RPMI7951 (cell line): ENCODE results near the gene GRM2. TPM values are rescaled to one million over a fixed set of nuclear protein-coding genes. Genes with fewer than 3 reads are reported as not detected.

Source experiments
- DNase-seq: peaks from one replicate; pipeline ENCODE4 v3.0.0-alpha.2; 2012; ENCODE audit warnings: low read depth
- total RNA-seq: library from RNA; depleted of rRNA; stranded (reverse); fragments of >200 nt; shearing (Covaris generic); gene quantifications from 2 replicates; pipeline ENCODE4 v1.2.3, GENCODE V29; 2014

GRM2 gene
- total RNA-seq, 1 experiment from 2014 or later, result 0.12 TPM

DNA sequence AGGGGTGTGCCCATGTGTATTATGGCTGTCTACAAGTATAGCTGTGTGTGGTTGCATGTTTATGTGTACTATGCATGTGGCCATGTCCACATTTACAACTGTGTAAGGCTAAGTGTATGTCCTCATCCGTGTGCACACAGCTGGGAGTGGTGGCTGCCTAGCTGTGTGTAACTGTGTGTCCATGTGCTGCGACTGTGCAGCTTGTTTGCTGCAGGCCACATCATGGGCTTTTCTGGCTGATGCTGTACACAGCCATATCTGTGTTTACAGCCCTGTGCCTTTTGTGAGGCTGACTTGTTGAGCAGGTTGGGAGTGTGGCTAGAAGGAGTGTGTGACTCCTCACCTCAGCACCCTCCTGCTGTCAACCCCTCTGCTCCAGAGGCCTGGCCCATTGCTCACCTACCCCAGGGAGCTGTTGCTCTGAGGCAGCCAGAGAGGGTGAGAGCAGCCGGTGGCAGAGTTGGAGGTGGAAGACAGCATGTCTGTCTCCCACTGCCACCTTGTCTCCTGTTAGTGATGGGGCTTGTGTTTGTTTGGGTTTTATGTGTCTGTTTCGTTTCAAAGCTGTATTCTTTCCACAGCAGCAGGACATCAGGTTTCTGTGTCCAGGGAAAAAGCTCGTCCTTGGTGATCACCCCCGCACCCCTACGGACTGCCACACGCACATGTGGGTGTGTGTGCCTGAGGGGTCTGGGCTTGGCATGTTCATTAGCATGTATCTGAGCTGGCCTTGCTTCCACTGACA, 1.4 kb upstream of the GRM2 start:
- no peak for DNase-seq

DNA sequence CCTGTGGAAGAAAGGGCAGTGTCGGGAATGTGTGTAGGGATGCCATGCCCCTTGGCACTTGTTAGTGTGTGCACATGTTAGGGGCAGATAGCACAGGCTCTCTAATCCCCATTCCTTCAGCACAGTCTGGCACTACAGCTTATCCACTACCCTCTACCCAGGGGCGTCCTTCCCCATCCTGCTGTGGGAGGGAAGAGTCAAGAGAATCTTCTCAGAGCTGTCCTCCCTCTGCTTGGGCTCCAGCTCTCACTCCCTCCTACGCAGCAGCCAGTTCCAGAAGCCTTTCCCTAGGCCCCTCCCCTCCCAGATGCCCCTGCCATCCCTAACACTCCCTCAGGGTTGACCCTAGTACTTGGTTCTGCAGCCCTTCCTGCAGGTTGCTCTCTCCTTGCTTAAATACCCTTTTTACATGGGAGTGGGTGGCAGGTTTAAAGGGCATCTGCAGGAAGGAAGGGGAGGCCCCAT, 815 bp upstream of the GRM2 start:
- no peak for DNase-seq

- DNase-seq, result no peak
These were observed 1.5 kb downstream of the GRM2 start for GRCh38 chr3:51708216-51708845.

DNA sequence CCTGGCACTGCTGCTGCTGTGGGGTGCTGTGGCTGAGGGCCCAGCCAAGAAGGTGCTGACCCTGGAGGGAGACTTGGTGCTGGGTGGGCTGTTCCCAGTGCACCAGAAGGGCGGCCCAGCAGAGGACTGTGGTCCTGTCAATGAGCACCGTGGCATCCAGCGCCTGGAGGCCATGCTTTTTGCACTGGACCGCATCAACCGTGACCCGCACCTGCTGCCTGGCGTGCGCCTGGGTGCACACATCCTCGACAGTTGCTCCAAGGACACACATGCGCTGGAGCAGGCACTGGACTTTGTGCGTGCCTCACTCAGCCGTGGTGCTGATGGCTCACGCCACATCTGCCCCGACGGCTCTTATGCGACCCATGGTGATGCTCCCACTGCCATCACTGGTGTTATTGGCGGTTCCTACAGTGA, 2.1 kb downstream of the GRM2 start:
- no peak for DNase-seq

DNA sequence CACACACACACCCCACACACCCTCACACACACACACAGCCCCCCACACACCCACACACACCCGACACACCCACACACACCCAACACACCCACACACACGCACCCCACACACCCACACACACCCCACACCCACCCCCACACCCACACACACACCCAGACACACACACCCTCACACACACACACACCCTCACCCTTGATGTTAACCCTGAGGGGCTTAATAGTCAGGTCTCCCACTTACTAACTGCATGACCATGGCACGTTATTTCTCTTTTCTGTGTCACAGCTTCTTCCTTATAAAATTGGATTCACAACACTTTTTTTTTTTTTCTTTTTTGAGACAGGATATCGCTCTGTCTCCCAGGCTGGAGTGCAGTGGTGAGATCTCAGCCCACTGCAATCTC, 2.8 kb downstream of the GRM2 start:
- DNase-seq, result no peak

GRCh38 chr3:51710631-51711351, 3.9 kb downstream of the GRM2 start:
- DNase-seq, result no peak

DNA sequence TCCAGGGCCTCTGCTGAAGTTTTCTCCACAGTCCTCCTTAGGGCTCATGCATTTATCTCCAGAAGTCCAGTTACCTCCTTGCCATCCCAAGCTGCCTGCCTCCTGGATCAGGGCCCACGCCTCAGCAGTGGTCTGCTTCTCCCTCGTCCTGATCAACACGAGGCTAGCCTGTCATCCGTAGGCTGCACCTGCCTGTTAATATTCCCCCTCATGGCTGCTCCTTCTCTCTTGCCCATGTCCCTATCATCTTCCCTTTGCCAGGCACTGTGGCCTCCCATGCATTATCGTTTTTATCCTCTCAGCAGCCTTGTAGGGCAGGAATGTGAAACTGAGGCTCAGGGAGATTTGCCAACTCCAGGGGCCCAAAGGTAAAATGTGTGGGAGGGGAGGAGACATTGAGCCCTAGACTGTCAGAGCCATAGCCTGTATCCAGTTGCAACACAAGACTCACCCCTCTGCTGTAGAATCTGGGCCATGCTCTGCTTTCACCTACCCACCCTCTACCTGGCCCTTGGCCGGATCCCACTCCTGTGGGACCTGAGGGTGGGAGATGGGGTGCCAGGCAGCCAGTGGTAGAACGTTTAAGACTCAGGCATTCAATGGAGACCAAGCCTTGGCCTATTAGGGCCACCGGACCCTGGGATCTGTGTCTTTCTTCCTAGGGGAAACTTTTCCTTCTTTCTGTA, 4.6 kb downstream of the GRM2 start:
- DNase-seq, result no peak

DNA sequence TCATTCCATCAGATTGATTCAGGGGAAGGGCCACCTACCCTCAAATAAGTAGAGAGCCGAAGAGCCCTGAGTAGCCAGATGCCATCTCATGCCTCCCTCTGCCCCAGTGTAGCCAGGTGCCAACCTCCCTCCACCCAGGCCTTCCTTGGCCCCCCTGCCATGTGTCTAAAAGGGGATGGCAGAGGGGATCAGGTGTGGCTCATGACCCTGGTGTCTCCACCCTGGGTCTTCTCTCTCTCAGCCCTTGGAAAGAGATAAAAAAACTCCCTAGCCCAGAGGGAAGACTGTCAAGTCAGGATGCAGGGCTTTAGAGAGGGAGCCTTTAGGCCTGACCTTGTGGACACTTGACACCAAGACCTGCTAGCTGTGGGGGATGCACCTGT, 5.2 kb downstream of the GRM2 start:
- DNase-seq, result no peak

GRCh38 chr3:51712511-51712931, 5.7 kb downstream of the GRM2 start:
- no peak for DNase-seq

- no peak for DNase-seq
These were observed 6.1 kb downstream of the GRM2 start for GRCh38 chr3:51712963-51713362.

- DNase-seq, result no peak
These were observed 8.5 kb downstream of the GRM2 start for GRCh38 chr3:51715231-51715976.

DNA sequence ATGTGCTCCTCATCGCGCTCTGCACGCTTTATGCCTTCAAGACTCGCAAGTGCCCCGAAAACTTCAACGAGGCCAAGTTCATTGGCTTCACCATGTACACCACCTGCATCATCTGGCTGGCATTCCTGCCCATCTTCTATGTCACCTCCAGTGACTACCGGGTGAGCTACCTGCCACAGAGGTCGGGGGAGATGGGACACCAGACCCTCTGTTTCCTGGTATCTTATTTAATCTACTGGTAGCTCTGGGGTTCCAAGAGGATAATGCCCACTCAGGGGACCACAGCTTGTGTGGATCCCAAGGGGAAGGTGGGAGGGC, 9.1 kb downstream of the GRM2 start:
- no peak for DNase-seq

DNA sequence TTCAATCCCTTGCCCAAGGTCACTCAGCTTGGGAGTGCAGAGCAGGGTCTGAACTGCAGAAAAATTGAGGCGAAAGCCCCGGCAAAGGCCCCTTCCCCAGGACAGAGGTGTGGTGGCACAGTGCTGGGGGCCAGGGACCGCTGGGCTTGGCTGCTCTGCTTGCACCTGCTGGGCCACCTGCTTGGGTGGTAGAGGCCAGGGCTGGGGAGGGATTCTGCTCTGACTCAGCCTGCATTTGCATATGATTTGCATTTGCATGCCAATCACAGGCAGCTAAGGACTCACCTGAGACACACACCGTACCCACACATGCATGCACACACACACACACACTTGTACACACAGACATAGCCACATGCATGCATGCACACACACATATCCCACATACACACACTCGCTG, 9.9 kb downstream of the GRM2 start:
- DNase-seq, result no peak

- no peak for DNase-seq
These were observed 10.6 kb downstream of the GRM2 start for GRCh38 chr3:51717446-51717845.

DNA sequence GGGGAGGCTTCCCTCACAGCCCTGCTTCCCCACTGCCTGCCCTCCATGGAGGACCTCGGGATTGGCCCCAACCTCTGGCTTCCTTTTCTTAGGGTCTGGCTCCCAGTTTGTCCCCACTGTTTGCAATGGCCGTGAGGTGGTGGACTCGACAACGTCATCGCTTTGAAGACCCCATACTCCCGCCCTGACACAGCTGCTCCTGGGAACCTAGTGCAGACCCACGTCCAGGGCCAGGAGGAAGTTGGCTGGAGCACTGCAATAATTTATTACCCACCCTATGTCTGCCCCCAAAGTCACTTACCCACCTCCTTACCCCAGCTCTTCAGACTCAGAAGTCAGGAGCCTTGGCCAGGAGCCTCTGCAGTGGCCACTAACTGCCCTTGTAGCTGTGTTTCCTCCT, 11.1 kb downstream of the GRM2 start:
- no peak for DNase-seq

- DNase-seq, result peak; percentile 63
These were observed 11.9 kb downstream of the GRM2 start for GRCh38 chr3:51718547-51719409.

- no peak for DNase-seq
These were observed 12.7 kb downstream of the GRM2 start for GRCh38 chr3:51719410-51720025.

GRCh38 chr3:51720292-51721061, 13.6 kb downstream of the GRM2 start:
- DNase-seq, result no peak

- no peak for DNase-seq
These were observed 14.3 kb downstream of the GRM2 start for GRCh38 chr3:51721062-51721745.
